Measurements from ENCODE around the gene PUSL1. TPM values are rescaled to one million over a fixed set of nuclear protein-coding genes. Genes with fewer than 3 reads are reported as not detected.

Gene PUSL1, protein sequence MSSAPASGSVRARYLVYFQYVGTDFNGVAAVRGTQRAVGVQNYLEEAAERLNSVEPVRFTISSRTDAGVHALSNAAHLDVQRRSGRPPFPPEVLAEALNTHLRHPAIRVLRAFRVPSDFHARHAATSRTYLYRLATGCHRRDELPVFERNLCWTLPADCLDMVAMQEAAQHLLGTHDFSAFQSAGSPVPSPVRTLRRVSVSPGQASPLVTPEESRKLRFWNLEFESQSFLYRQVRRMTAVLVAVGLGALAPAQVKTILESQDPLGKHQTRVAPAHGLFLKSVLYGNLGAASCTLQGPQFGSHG
- 11.1 and 13.7 TPM in 2 replicates for total RNA-seq

- peak; percentile 92 for DNase-seq
These were observed at the start of gene PUSL1, which contains the start of gene ACAP3 for GRCh38 chr1:1307923-1308755. TSS of gene PUSL1 (plus strand) at chr1:1308597. CDS start at chr1:1308644, 47 bp downstream. TSS of gene ACAP3 (minus strand) at chr1:1307930. CDS start at chr1:1307815, 115 bp downstream.

- DNase-seq, result no peak
These were observed 49.3 kb upstream of the PUSL1 start for GRCh38 chr1:1259119-1259488.

DNA sequence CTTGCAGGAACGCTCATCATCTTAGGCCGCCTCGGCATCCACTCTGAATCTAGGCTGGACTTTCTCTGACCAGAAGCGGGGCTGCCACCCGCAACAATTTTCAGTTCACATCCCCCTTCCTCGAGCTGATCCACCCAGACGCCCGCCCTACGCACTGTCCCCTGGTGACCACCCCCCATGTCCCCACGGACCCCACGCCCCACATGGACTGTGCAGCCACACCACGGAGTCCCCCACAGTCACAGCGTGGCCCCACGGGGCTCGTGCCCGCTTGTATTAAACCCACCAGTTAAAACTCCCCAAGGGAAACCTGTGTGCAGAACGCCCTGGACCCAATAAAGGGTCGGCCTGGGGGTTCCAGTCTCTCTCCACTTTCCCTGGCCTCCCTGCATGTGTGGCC is 48.9 kb upstream of the PUSL1 start:
- no peak for DNase-seq

GRCh38 chr1:1259951-1260600 is 48.3 kb upstream of the PUSL1 start:
- DNase-seq, result no peak

DNA sequence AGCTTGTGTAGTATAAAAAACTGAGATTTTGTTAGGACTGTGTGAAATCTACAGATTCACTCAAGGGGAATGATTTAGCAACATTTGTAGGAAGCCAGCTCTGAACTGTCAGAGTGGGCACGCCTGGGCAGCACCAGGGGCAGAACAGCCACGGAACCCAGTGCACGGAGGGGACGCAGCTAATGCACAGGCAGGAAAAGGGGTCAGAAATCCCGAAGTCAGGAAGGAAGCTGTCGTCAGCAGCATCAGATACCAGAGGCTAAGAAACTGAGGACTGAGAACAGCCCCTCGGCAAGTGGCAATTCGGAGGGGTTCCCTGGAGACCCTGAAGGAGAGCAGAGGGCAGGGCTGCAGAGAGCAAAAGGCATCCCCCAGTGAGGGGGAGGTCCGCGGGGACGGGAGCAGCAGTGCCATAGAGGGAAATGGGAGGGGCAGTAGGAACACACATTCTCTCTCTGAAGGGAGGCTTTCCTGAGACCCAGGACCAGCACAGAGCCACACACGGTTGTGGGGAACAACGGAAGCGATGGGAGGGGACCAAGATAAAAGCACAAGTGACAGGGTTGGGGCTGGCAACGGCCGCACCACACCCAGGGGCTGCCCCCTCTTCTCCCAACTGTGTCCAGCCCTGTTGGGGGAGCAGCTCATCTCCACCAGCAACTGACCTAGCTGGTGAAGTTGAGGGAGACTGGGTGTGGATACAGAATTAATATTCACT is 47.4 kb upstream of the PUSL1 start:
- DNase-seq, result peak; percentile 58

GRCh38 chr1:1262071-1262470 is 46.3 kb upstream of the PUSL1 start:
- no peak for DNase-seq

DNA sequence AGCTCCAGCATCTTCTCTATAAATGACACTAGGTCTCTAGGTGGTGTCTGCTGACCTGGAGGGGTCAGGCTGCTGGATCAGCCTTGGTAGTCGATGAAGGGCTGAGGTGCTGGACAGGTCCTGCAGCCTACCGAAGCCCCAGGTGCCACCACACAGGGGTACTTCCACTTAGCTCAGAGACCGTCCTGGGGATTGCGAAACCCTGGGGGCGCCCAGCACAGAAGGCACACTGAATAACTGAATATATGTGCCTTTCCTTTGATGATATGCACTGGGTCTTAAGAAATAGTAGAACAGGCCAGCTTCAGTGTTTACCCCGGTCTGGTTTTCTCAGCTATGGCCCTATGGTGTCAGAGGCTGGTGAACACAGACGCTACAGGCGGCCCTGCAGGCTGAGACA is 45.6 kb upstream of the PUSL1 start:
- no peak for DNase-seq

DNA sequence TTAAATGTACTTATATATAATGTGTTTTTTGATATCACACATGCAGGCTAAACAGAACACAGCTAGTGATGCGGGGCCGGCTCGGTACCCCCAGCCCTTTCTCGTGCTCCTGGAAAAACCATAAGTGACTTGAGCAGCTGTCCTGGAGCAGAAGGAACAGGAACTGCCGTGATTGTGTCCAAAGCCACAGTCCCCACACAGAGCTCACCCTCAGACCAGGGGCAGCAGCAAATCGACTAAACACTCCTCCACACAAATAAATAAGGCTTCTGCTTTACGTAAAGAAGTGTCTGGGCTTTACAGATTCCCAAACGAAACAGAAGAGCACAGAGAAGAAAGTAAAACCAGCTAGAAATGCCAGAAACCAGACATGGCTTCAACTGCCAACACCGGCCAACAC is 44.4 kb upstream of the PUSL1 start:
- no peak for DNase-seq

GRCh38 chr1:1264868-1265272 is 43.5 kb upstream of the PUSL1 start:
- peak; percentile 62 for DNase-seq

DNA sequence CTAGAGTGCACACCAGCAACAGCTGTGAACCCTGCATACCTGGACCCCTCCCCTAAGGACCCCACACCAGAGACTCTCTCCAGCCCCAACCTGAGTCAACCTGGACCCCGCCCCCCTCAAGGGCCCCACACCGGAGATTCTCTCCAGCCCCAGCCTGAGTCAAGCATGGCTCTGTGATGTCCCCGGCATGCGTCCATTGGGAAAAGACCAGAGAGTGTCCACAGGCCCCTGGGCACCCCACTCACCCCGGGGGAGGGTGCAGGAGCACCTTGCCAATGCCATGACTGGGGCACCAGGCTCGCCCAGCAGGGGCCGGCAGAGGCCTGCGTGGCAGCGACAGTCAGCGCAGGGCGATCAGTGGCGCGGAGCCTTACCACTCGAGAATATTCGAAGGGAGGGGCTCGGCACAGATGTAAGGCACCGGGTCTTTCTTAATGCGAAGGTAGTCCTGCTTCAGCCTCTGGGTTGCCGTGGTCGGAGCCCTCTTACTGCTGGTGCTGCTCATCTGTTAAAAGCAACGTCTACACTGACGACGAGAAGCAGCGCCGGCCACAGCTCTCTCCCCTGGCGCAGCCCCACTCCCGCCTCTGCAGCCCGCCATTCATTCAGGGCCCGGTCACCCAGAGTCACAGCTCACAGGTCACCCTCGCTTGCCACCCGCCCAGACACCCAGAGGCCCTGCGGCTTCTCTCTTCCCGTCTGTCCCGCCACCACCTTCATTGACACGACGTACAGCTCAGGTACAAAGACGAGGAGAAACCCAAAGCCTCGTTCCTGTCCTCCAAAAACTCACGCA is 40.7 kb upstream of the PUSL1 start:
- DNase-seq, result no peak

GRCh38 chr1:1268284-1268682 is 40.1 kb upstream of the PUSL1 start:
- no peak for DNase-seq

DNA sequence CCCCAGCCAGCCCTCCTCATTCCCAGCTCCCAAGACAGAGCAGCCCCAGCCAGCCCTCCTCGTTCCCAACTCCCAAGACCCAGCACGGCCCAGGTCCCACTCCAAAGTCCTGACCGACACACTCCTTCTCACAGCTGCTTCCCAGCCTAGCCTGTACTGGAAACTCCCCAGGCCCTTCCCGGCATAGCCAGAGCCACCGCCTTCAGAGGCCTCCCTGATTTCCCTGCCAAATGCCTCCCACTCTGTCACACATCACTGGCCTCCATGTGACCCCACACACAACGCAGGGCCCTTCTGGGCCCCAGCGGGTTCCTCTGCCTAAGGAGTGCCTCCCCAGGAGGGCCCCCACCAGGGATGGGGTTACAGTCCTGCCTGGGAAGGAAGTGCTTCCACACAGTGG is 37.6 kb upstream of the PUSL1 start:
- DNase-seq, result no peak

- DNase-seq, result peak; percentile 64
These were observed 35.8 kb upstream of the PUSL1 start for GRCh38 chr1:1272341-1273208.

- DNase-seq, result peak; percentile 53
These were observed 35.2 kb upstream of the PUSL1 start for GRCh38 chr1:1273209-1273511.

GRCh38 chr1:1273512-1274298 is 34.7 kb upstream of the PUSL1 start, which contains the start of gene UBE2J2:
TSS of gene UBE2J2 (minus strand) at chr1:1273854. CDS start at chr1:1267992, 5,862 bp downstream.
- DNase-seq, result peak; percentile 96

DNA sequence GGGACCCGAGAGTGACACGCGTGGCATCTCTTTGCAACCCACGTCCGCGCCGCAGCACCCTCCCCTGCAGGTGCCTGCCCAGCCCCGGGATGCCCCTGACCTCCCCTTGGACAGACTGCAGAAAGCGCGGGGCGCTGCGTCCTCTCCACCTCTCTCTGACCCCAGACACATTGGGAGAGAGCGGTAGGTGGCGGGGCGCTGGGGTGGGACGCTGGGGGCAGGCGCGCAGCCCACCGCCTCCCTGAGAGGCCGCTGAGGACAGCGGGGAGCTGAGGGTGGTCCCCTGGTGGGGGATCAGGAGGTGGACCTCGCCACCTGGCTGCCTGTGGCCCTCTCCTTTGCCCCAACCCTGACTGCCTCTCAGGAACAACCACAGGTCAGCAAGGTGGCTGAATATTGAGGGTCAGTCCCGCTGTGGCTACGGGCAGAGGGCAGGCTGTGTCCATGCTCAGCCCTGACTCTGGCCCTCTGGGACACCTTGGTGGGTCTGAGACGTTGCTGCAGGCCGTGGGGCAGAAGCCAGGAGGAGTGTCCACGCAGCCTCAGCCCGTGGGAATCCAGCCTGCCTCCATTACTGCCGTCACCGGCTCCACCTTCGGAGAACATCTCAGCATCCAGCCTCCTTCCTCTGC is 34.0 kb upstream of the PUSL1 start:
- DNase-seq, result no peak

DNA sequence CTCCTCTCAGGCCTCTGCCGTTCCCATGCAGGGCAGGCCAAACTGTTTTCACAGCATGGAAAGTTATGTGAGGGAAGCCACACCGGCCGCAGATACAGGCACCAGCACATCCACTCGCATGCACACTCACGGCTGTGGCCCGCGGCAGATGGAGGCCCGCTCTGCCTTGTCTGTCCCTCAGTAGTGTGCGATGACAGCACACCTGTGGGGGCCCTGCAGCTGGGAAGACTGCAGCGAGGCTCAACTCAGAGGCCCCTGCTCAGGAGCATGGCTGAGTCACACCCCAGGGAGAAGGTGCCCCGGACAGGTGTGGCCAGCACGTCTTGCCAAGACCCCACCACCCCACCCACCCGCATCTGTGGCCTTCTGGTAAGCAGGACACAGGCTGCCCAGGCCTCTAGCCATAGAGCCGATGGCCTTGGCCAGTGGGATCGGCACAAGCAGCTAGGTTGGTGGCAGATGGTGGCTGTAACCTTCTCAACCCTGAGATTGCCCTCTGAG is 33.4 kb upstream of the PUSL1 start:
- DNase-seq, result no peak

GRCh38 chr1:1275836-1276235 is 32.6 kb upstream of the PUSL1 start:
- DNase-seq, result no peak

DNA sequence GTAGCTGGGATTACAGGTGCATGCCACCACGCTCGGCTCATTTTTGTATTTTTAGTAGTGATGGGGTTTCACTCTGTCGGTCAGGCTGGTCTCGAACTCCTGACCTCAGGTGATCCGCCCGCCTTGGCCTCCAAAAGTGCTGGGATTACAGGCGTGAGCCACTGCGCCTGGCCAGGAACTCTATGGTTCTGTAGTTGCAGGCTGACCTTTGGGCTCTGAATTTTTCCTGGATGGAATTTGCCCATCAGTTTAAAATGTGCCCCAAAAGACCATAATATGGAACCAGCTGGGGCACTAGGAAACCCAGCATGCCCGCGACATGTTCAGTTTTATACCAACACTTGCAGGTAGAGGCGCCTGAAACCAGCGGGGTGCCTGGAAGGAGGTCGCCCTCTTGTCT is 29.8 kb upstream of the PUSL1 start:
- no peak for DNase-seq

All from dermis blood vessel endothelial cell (primary cell).